HepG2 (cell line): Measurements from ENCODE around the gene ABT1. TPM values are rescaled to one million over a fixed set of nuclear protein-coding genes. Genes with fewer than 3 reads are reported as not detected.

Experiments
- GMEB1 ChIP-seq: sonication (generic); formaldehyde crosslinking; IDR thresholded peaks from 2 replicates; pipeline ENCODE4 v1.5.1; 2020; ENCODE audit warnings: missing genetic modification reagents, mild to moderate bottlenecking, borderline replicate concordance
- HMG20B ChIP-seq: conservative IDR thresholded peaks from 2 replicates; pipeline ENCODE4 v1.6.1; 2016; ENCODE audit warnings: missing genetic modification reagents, missing compliant biosample characterization
- HOXA9 ChIP-seq: sonication (generic); formaldehyde crosslinking; IDR thresholded peaks from 2 replicates; pipeline ENCODE4 v1.8.1; 2022; ENCODE audit warnings: missing genetic modification reagents, mild to moderate bottlenecking, moderate library complexity, borderline replicate concordance
- IRX3 ChIP-seq: sonication (generic); formaldehyde crosslinking; IDR thresholded peaks from 2 replicates; pipeline ENCODE4 v1.8.1; 2023; ENCODE audit warnings: mild to moderate bottlenecking, low read depth, missing genetic modification reagents, borderline replicate concordance
- KDM5B ChIP-seq: sonication (generic); formaldehyde crosslinking; IDR thresholded peaks from 2 replicates; pipeline ENCODE4 v1.4.0; 2020; ENCODE audit warnings: missing genetic modification reagents, mild to moderate bottlenecking, borderline replicate concordance
- PHF5A ChIP-seq: IDR thresholded peaks from one replicate; pipeline ENCODE4 v1.6.1; 2018; ENCODE audit warnings: low read depth, missing genetic modification reagents; ENCODE audit not compliant: unreplicated experiment
- TCF7L2 ChIP-seq: IDR thresholded peaks from 2 replicates; pipeline ENCODE4 v1.6.1; 2011; ENCODE audit warnings: mild to moderate bottlenecking, low read depth, low read length, moderate library complexity
- ZBED4 ChIP-seq: sonication (generic); formaldehyde crosslinking; IDR thresholded peaks from 2 replicates; pipeline ENCODE4 v1.4.0; 2020; ENCODE audit warnings: missing genetic modification reagents, borderline replicate concordance
- ZFP36 ChIP-seq: fragments of 150-350 bp; IDR thresholded peaks from 2 replicates; pipeline ENCODE4 v1.6.1; 2018; ENCODE audit warnings: borderline replicate concordance, low read length, low read depth; ENCODE audit not compliant: partially characterized antibody
- ZFP36L2 ChIP-seq: sonication (generic); formaldehyde crosslinking; IDR thresholded peaks from 2 replicates; pipeline ENCODE4 v1.4.0; 2020; ENCODE audit warnings: missing genetic modification reagents
- ZNF510 ChIP-seq: sonication (generic); formaldehyde crosslinking; IDR thresholded peaks from 2 replicates; pipeline ENCODE4 v1.4.0; 2020; ENCODE audit warnings: low read depth, mild to moderate bottlenecking, missing genetic modification reagents
- ZNF615 ChIP-seq: sonication (generic); formaldehyde crosslinking; IDR thresholded peaks from 2 replicates; pipeline ENCODE4 v1.5.0; 2020; ENCODE audit warnings: mild to moderate bottlenecking, missing genetic modification reagents, borderline replicate concordance
- ZNF747 ChIP-seq: sonication (generic); formaldehyde crosslinking; IDR thresholded peaks from 2 replicates; pipeline ENCODE4 v1.8.1; 2023; ENCODE audit warnings: missing genetic modification reagents, mild to moderate bottlenecking, borderline replicate concordance
- ZSCAN31 ChIP-seq: sonication (generic); formaldehyde crosslinking; IDR thresholded peaks from 2 replicates; pipeline ENCODE4 v1.5.0; 2020; ENCODE audit warnings: low read depth, mild to moderate bottlenecking, missing genetic modification reagents
- polyA plus RNA-seq, 8 experiments: library from polyadenylated mRNA; depleted of rRNA in 3 of 8; stranded (reverse) in 7 of 8; unstranded in 1 of 8; fragments of >200 nt; fragmentation: Illumina TruSeq in 4 of 8; extraction: Trizol in 4 of 8; gene quantifications; 2 replicates each; pipeline versions ENCODE4 v1.2.1 to v1.2.3, GENCODE V29; 2011 to 2016; ENCODE audit warnings: low read depth in 4 of 8, missing spikeins in 1 of 8, mixed read lengths in 1 of 8; ENCODE audit not compliant: insufficient read depth in 1 of 8
- total RNA-seq, 5 experiments: library from RNA; depleted of rRNA; stranded (reverse); fragments of >200 nt; fragmentation: Illumina TruSeq; extraction: Trizol; gene quantifications; 2 replicates each; pipeline ENCODE4 v1.2.3, GENCODE V29; 2016; ENCODE audit warnings: low read depth in 1 of 5
- TF ChIP-seq, protein P1 (sequence below): IDR thresholded peaks from 2 replicates; pipeline ENCODE4 v1.6.1; 2016; ENCODE audit warnings: control low read depth
- TF ChIP-seq, protein P2 (sequence below): sonication (generic); formaldehyde crosslinking; IDR thresholded peaks from 2 replicates; pipeline ENCODE4 v1.8.1; 2023; ENCODE audit warnings: mild to moderate bottlenecking, missing genetic modification reagents
- TF ChIP-seq, protein P3 (sequence below): sonication (generic); formaldehyde crosslinking; IDR thresholded peaks from 2 replicates; pipeline ENCODE4 v1.4.0; 2020; ENCODE audit warnings: missing genetic modification reagents, mild to moderate bottlenecking, borderline replicate concordance

The ABT1 gene
- total and polyA plus RNA-seq, 2 of the 13 experiments (the other 11 are each of a cell fraction or from before 2014, with no cell fraction given), result 38.4 TPM

- TF ChIP-seq ZFP36, result no peak
- TF ChIP-seq ZSCAN31 (CRISPR knock-in tag), result 0 out of 2 replicates have a peak, but pooled peaks have one; percentile 37
- peak; percentile 66 for TF ChIP-seq ZNF510 (CRISPR knock-in tag)
- TF ChIP-seq ZNF747 (CRISPR knock-in tag), result peak; percentile 90; the same call in 1 of the 2 replicates
- peak; percentile 66; the same call in 1 of the 2 replicates for TF ChIP-seq KDM5B
- TF ChIP-seq PHF5A (CRISPR knock-in tag), result peak; percentile 96
- TF ChIP-seq, protein P1, sequence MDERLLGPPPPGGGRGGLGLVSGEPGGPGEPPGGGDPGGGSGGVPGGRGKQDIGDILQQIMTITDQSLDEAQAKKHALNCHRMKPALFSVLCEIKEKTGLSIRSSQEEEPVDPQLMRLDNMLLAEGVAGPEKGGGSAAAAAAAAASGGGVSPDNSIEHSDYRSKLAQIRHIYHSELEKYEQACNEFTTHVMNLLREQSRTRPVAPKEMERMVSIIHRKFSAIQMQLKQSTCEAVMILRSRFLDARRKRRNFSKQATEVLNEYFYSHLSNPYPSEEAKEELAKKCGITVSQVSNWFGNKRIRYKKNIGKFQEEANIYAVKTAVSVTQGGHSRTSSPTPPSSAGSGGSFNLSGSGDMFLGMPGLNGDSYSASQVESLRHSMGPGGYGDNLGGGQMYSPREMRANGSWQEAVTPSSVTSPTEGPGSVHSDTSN (CRISPR knock-in tag), result peak; percentile 82
- TF ChIP-seq, protein P2, sequence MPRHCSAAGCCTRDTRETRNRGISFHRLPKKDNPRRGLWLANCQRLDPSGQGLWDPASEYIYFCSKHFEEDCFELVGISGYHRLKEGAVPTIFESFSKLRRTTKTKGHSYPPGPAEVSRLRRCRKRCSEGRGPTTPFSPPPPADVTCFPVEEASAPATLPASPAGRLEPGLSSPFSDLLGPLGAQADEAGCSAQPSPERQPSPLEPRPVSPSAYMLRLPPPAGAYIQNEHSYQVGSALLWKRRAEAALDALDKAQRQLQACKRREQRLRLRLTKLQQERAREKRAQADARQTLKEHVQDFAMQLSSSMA (CRISPR knock-in tag), result no peak
- TF ChIP-seq ZBED4 (CRISPR knock-in tag), result peak; percentile 91
- peak; percentile 22; the same call in 1 of the 2 replicates for TF ChIP-seq IRX3 (CRISPR knock-in tag)
- TF ChIP-seq HMG20B, result peak; percentile 84; the same call in 1 of the 2 replicates
- TF ChIP-seq, protein P3, sequence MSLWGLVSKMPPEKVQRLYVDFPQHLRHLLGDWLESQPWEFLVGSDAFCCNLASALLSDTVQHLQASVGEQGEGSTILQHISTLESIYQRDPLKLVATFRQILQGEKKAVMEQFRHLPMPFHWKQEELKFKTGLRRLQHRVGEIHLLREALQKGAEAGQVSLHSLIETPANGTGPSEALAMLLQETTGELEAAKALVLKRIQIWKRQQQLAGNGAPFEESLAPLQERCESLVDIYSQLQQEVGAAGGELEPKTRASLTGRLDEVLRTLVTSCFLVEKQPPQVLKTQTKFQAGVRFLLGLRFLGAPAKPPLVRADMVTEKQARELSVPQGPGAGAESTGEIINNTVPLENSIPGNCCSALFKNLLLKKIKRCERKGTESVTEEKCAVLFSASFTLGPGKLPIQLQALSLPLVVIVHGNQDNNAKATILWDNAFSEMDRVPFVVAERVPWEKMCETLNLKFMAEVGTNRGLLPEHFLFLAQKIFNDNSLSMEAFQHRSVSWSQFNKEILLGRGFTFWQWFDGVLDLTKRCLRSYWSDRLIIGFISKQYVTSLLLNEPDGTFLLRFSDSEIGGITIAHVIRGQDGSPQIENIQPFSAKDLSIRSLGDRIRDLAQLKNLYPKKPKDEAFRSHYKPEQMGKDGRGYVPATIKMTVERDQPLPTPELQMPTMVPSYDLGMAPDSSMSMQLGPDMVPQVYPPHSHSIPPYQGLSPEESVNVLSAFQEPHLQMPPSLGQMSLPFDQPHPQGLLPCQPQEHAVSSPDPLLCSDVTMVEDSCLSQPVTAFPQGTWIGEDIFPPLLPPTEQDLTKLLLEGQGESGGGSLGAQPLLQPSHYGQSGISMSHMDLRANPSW (CRISPR knock-in tag), result peak; percentile 95
- peak; percentile 92 for TF ChIP-seq GMEB1 (CRISPR knock-in tag)
- TF ChIP-seq ZFP36L2 (CRISPR knock-in tag), result no peak; the same call in 1 of the 2 replicates
- TF ChIP-seq HOXA9 (CRISPR knock-in tag), result peak; percentile 96
- TF ChIP-seq TCF7L2, result no peak
- TF ChIP-seq ZNF615, result peak; percentile 71; the same call in 1 of the 2 replicates
Measured at GRCh38 chr6:26596579-26597388, at the start of gene ABT1 (continued).
